ENCODE measurements around the gene CBL.

CBL gene

DNA sequence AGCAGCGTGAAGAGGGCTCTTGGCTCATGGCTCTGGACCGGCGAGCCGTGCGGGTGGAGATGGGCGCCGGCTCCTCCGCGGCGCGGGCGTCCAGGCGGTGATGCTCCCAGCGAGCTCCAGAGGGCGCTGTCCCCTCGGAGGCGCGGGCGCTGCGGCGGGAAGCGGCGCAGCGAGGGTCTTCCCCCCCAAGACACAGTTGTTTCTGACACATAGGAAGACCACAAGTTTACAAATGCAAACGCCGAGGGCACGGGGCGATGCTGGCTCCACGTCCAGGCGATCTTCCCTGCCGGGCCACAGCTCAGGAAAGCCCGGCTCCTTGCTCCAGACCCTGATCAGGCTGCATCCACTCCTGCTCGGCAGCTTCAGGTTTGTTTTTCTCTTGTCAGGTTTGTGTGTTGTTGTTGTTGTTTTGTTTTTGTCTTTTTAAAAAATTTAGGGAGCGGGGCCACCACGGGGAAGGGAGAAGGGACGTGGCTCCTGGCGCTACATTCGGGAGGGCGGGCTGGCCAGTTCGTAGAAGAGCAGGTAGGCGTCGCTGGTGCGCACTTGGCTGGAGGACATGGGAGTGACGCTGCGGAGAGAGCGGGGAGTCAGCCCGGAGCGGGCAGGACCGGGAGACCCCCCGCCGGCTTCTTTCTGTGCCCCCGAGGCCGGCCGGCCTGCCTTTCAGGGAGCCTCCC is 150.4 kb downstream of the CBL start:
- no peaks in the 10 kb centered on the region for H3K36me3 ChIP-seq
- H3K4me1 ChIP-seq (ENCODE audit: control insufficient read depth in 1 of 2, insufficient read depth in 1 of 2, low read depth in 1 of 2, low read length in 1 of 2) = peaks cover 8 to 10% of the 10 kb centered on the region in 2 experiments
- TF ChIP-seq, protein P1, sequence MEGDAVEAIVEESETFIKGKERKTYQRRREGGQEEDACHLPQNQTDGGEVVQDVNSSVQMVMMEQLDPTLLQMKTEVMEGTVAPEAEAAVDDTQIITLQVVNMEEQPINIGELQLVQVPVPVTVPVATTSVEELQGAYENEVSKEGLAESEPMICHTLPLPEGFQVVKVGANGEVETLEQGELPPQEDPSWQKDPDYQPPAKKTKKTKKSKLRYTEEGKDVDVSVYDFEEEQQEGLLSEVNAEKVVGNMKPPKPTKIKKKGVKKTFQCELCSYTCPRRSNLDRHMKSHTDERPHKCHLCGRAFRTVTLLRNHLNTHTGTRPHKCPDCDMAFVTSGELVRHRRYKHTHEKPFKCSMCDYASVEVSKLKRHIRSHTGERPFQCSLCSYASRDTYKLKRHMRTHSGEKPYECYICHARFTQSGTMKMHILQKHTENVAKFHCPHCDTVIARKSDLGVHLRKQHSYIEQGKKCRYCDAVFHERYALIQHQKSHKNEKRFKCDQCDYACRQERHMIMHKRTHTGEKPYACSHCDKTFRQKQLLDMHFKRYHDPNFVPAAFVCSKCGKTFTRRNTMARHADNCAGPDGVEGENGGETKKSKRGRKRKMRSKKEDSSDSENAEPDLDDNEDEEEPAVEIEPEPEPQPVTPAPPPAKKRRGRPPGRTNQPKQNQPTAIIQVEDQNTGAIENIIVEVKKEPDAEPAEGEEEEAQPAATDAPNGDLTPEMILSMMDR (IDR thresholded peaks at IDR 0.05) = peak; percentile 84
- H3K9me3 ChIP-seq = no peaks in the 10 kb centered on the region
- H3K4me3 ChIP-seq (ENCODE audit: low read depth in 1 of 2, low read length in 1 of 2) = peak overlapping the region; percentile 71 to 74
- peaks cover 89% of the 10 kb centered on the region for H3K27me3 ChIP-seq
- H3K27ac ChIP-seq = no peak overlapping the region

GRCh38 chr11:119357074-119357473 is 150.9 kb downstream of the CBL start:
- no peak overlapping the region for H3K27ac ChIP-seq
- H3K27me3 ChIP-seq = peaks cover 89% of the 10 kb centered on the region
- TF ChIP-seq, protein P1 (IDR thresholded peaks at IDR 0.05) = no peak
- peaks cover 8 to 10% of the 10 kb centered on the region in 2 experiments for H3K4me1 ChIP-seq (ENCODE audit: control insufficient read depth in 1 of 2, insufficient read depth in 1 of 2, low read depth in 1 of 2, low read length in 1 of 2)
- peak overlapping the region in 1 of 2 experiments; percentile 74 for H3K4me3 ChIP-seq (ENCODE audit: low read depth in 1 of 2, low read length in 1 of 2)
- H3K36me3 ChIP-seq = no peaks in the 10 kb centered on the region
- H3K9me3 ChIP-seq = no peaks in the 10 kb centered on the region

All from neutrophil (primary cell).